ENCODE results near the gene CPLANE1.
"Not testable (repeated sequence)": the region's sequence is repeated elsewhere in the genome, so short reads cannot be mapped to it uniquely, and the experiment has no call there.

CPLANE1 gene

DNA sequence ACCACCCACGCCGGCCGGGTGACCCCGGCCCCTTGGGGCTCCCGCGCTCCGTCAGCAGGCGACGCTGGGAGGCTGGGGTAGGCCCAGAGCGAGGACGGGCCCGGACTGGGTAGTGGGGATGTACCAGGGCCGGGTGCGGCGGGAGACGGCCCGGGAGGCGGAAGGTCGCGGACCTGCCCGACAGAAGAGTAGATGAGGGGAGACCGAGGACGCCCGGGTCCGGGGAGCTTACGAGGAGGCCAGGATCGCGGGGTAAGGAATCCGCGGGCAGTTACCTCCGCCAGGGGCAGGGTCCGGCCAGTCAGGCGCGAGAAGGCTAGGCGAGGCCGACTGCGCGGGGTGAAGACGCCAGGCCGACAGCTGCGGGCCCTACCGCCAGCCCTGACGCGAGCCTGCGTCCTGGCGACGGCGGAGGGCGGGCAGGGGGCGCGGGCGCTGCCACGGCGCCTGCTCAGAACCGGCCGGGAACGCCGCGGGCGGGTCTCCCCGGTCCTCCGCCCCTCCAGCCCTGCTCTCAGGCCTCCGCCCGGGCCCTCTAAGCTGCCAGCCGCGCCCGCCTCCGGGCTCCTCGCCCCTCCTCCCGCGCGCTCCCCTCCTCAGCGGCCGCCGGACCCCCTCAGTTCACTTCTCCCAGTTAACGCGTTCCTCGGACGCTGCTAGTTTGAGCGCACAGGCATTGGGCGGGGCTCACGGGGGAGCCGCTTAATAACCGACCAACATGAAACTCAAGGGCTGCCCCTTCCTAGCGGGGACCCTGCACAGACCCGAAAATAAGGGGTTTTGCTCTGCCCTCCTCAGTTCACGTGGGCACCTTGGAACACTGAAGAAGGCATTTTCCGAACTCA is at the start of gene CPLANE1:
CPLANE1 (minus strand) TSS at position 407 of the 845 bp plus-strand sequence. CDS start 1,678 bp downstream, outside the sequence.
- peaks cover 5% of the 10 kb centered on the region for H3K4me1 Mint-ChIP-seq
- DNase-seq (ENCODE audit: low spot score in 2 of 2), result peak; percentile 54 to 66
- peak within 1 kb of the TSS; percentile 96 for H3K4me3 Mint-ChIP-seq

DNA sequence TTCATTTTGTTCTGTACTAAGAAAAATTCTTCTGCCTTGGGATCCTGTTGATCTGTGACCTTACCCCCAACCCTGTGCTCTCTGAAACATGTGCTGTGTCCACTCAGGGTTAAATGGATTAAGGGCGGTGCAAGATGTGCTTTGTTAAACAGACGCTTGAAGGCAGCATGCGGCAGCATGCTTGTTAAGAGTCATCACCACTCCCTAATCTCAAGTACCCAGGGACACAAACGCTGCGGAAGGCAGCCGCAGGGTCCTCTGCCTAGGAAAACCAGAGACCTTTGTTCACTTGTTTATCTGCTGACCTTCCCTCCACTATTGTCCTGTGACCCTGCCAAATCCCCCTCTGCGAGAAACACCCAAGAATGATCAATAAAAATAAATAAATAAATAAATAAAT is 47.1 kb upstream of the CPLANE1 start:
- H3K9me3 Mint-ChIP-seq; H3K27me3 Mint-ChIP-seq; H3K4me1 Mint-ChIP-seq; DNase-seq (ENCODE audit: low spot score in 2 of 2); H3K4me3 Mint-ChIP-seq; H3K27ac Mint-ChIP-seq; ATAC-seq (ENCODE audit: low read depth): not testable (repeated sequence)
- peaks cover 26% of the 10 kb centered on the region for H3K36me3 Mint-ChIP-seq

More for the DNA sequence above, at the start of gene CPLANE1:
- H3K27ac Mint-ChIP-seq, result peak within 1 kb of the TSS; percentile 95
- H3K36me3 Mint-ChIP-seq, result no peaks in the 10 kb centered on the region
- H3K27me3 Mint-ChIP-seq, result no peaks in the 10 kb centered on the region
- peaks cover 2% of the 10 kb centered on the region for H3K9me3 Mint-ChIP-seq
- peak; percentile 81 for ATAC-seq (ENCODE audit: low read depth)

GRCh38 chr5:37283214-37283820 is 34.1 kb upstream of the CPLANE1 start:
- Mint-ChIP-seq H3K4me1 (no peaks in the 10 kb centered on the region), H3K4me3 (no peak overlapping the region), H3K9me3 (peaks cover 8% of the 10 kb centered on the region), H3K36me3 (peaks cover 13% of the 10 kb centered on the region), H3K27ac (no peak overlapping the region), H3K27me3 (no peaks in the 10 kb centered on the region)
- no peak for ATAC-seq (ENCODE audit: low read depth)
- no peak for DNase-seq (ENCODE audit: low spot score in 2 of 2)

DNA sequence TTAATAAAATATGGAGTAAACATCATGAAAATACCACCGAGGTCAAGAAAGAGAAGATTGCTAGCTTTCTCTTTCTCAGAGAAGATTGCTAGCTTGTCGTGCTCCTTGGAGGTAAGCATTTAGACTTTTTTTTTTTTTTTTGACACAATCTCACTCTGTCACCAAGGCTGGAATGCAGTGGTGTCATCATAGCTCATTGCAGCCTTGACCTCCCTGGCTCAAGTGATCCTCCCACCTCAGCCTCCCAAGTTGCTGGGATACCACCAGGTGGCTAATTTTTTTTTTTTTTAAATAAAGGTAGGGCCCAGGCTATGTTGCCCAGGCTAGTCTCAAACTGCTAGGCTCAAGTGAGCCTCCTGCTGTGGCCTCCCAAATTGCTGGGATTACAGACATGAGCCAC is 26.3 kb upstream of the CPLANE1 start:
- peaks cover 9% of the 10 kb centered on the region for H3K36me3 Mint-ChIP-seq
- H3K27me3 Mint-ChIP-seq, result no peaks in the 10 kb centered on the region
- no peaks in the 10 kb centered on the region for H3K4me1 Mint-ChIP-seq
- peaks cover 9% of the 10 kb centered on the region for H3K9me3 Mint-ChIP-seq
- ATAC-seq (ENCODE audit: low read depth) (no peak), DNase-seq (ENCODE audit: low spot score in 2 of 2) (no peak)
- H3K4me3 Mint-ChIP-seq, result no peak overlapping the region
- H3K27ac Mint-ChIP-seq, result no peak overlapping the region

DNA sequence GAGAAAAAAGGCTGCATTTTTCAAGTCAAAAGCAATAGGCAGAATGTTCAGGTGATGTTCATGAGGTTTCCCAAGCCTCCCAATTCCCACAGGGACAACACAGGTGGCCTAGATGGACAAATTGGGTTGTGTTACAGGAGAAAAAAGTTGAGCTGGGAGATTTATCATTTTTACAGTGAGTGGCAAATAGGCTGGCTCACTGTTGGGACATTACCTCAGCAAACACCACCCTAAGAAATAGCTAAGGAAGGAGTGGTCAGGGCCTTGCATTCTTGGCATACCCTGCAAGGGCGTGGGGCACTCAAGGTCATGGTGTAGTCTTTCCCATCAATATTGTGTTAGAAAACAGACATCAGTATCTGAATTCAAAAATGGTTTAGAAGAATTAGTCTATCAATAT is 23.3 kb upstream of the CPLANE1 start:
- Mint-ChIP-seq H3K27ac (no peak overlapping the region), H3K9me3 (peaks cover 10% of the 10 kb centered on the region), H3K4me3 (no peak overlapping the region), H3K27me3 (no peaks in the 10 kb centered on the region), H3K36me3 (peaks cover 9% of the 10 kb centered on the region), H3K4me1 (no peaks in the 10 kb centered on the region)
- DNase-seq (ENCODE audit: low spot score in 2 of 2) (no peak), ATAC-seq (ENCODE audit: low read depth) (no peak)

DNA sequence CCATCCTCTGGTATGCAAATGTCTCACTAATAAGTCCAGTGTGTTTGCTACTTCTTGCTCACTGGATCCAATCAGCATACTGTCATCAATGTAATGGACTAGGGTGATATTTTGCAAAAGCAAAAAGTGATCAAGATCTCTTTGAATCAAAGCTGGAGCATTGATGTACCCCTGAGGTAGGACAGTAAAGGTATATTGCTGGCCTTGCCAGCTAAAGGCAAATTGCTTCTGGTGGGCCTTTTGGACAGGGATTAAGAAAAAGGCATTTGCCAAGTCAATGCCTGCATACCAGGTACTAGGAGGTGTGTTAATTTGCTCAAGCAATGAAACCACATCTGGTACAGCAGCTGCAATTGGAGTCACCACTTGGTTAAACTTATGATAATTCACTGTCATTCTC is 18.9 kb upstream of the CPLANE1 start:
- not testable (repeated sequence) for H3K27ac Mint-ChIP-seq; ATAC-seq (ENCODE audit: low read depth); H3K4me3 Mint-ChIP-seq; DNase-seq (ENCODE audit: low spot score in 2 of 2); H3K27me3 Mint-ChIP-seq; H3K4me1 Mint-ChIP-seq
- peaks cover 10% of the 10 kb centered on the region for H3K9me3 Mint-ChIP-seq
- peaks cover 11% of the 10 kb centered on the region for H3K36me3 Mint-ChIP-seq

DNA sequence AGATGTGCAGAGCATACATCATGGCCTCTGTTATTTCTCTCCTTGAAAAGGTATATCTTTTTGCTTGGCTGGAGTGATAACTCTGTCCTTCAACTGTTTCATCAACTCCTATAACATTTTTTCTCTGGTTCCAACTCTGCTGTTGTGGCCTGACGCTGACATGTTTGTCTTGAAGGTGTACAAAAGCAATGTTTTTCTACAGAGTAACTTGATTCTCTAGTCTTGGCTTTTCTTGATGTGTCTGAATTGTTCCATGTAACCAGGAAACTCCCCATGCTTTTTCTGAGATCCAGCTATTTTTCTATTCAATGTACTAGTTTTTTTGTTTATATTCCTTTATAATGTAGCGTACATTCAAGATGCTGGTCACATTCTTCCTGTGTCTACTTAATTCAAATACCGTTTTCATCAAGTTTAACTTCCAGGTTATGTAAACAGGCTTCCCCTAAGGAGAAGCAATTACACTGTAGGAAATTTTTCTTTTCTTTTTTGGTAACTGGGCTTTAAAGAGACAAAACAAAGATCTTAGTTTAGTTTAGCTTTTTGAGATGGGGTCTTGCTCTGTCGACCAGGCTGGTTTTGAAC is 6.7 kb upstream of the CPLANE1 start:
- Mint-ChIP-seq H3K36me3 (peaks cover 3% of the 10 kb centered on the region), H3K4me3 (no peak overlapping the region), H3K9me3 (peaks cover 2% of the 10 kb centered on the region), H3K27ac (no peak overlapping the region), H3K4me1 (no peaks in the 10 kb centered on the region), H3K27me3 (no peaks in the 10 kb centered on the region)
- DNase-seq (ENCODE audit: low spot score in 2 of 2), result no peak
- no peak for ATAC-seq (ENCODE audit: low read depth)

- Mint-ChIP-seq H3K9me3 (peaks cover 2% of the 10 kb centered on the region), H3K36me3 (peaks cover 3% of the 10 kb centered on the region), H3K27ac (no peak overlapping the region), H3K27me3 (no peaks in the 10 kb centered on the region), H3K4me1 (peaks cover 2% of the 10 kb centered on the region), H3K4me3 (no peak overlapping the region)
- DNase-seq (ENCODE audit: low spot score in 2 of 2) (no peak), ATAC-seq (ENCODE audit: low read depth) (no peak)
Measured at GRCh38 chr5:37254581-37254980, 5.4 kb upstream of the CPLANE1 start.

GRCh38 chr5:37251665-37252064 is 2.5 kb upstream of the CPLANE1 start:
- peaks cover 2% of the 10 kb centered on the region for H3K9me3 Mint-ChIP-seq
- H3K36me3 Mint-ChIP-seq, result peaks cover 3% of the 10 kb centered on the region
- no peak for ATAC-seq (ENCODE audit: low read depth)
- DNase-seq (ENCODE audit: low spot score in 2 of 2), result no peak
- H3K27ac Mint-ChIP-seq, result no peak overlapping the region
- no peaks in the 10 kb centered on the region for H3K27me3 Mint-ChIP-seq
- H3K4me1 Mint-ChIP-seq, result peaks cover 5% of the 10 kb centered on the region
- H3K4me3 Mint-ChIP-seq, result no peak overlapping the region

GRCh38 chr5:37249815-37250164 is 614 bp upstream of the CPLANE1 start:
- DNase-seq (ENCODE audit: low spot score in 2 of 2) (no peak), ATAC-seq (ENCODE audit: low read depth) (no peak)
- Mint-ChIP-seq H3K27me3 (no peaks in the 10 kb centered on the region), H3K4me3 (peak overlapping the region; percentile 96), H3K9me3 (peaks cover 2% of the 10 kb centered on the region), H3K4me1 (peaks cover 5% of the 10 kb centered on the region), H3K36me3 (peaks cover 3% of the 10 kb centered on the region), H3K27ac (peak overlapping the region; percentile 95)

DNA sequence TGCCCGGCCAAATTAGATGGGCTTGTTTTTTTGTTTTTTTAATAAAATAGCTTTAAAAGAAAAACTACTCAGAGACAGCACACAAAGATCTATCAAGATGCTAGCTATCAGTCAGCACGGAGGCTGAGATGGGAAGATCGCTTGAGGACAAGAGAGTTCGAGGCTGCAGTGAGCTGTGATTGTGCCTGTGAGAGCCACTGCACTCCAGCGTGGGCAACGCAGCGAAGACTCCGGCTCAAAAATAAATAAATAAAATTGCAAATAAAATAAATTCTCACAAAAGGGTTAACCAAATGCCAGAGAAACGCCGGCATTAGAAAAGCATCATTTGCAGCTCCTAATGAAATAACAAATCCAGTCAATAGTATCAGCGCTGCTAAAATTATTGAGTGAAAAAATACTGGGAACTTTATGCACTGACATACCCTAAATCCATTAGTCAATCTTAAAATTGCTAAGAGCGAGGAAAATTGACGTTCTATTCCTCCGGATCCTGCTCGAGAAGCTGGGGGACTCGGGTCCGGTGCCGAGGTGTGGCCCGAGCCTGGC is 681 bp downstream of the CPLANE1 start:
- no peak for DNase-seq (ENCODE audit: low spot score in 2 of 2)
- ATAC-seq (ENCODE audit: low read depth), result no peak
- H3K4me3 Mint-ChIP-seq, result peak overlapping the region; percentile 89
- no peaks in the 10 kb centered on the region for H3K27me3 Mint-ChIP-seq
- no peaks in the 10 kb centered on the region for H3K36me3 Mint-ChIP-seq
- H3K9me3 Mint-ChIP-seq, result peaks cover 1% of the 10 kb centered on the region
- H3K4me1 Mint-ChIP-seq, result peaks cover 5% of the 10 kb centered on the region
- H3K27ac Mint-ChIP-seq, result peak overlapping the region; percentile 95

DNA sequence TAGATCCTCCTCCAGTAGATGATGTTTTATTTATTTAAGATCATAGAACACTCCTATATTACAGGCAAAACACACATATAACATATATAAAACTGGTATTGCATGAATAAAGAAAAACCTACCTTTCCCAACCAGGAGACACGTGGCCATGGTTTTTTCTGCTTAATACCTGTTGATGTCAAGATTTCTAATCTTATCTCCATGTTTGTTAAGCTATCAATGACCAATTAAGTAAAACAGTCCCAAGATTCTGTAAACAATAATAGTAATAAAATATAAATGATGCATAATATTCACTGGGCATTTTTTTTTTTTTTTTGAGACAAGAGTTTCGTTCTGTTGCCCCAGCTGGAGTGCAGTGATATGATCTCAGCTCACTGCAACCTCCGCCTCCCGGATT is 1.7 kb downstream of the CPLANE1 start:
- Mint-ChIP-seq H3K27ac (no peak overlapping the region), H3K36me3 (no peaks in the 10 kb centered on the region), H3K4me1 (peaks cover 5% of the 10 kb centered on the region), H3K27me3 (no peaks in the 10 kb centered on the region), H3K9me3 (no peaks in the 10 kb centered on the region), H3K4me3 (peak overlapping the region; percentile 70)
- ATAC-seq (ENCODE audit: low read depth) (no peak), DNase-seq (ENCODE audit: low spot score in 2 of 2) (no peak)

- no peak for DNase-seq (ENCODE audit: low spot score in 2 of 2)
- Mint-ChIP-seq H3K9me3 (no peaks in the 10 kb centered on the region), H3K4me3 (no peak overlapping the region), H3K27me3 (no peaks in the 10 kb centered on the region), H3K36me3 (no peaks in the 10 kb centered on the region), H3K27ac (no peak overlapping the region), H3K4me1 (peaks cover 5% of the 10 kb centered on the region)
- no peak for ATAC-seq (ENCODE audit: low read depth)
Measured at GRCh38 chr5:37247036-37247435, 2.1 kb downstream of the CPLANE1 start.

DNA sequence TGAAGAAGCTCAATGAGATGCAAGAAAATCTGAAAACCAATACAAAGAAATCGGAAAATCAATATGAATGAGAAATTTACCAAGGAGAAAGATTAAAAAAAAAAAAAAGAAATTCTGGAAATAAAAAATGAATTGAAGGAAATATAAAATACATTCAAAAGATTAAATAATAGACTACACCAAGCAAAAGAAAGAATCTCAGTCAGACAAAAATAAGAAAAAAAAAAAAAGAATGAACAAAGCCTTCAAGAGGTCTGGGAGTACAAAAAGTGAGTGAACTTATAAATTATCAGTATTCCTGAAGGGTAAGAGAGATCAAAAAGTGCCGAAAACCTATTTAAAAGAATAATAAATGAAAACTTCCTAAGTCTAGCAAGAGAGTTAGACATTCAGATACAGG is 14.9 kb downstream of the CPLANE1 start:
- Mint-ChIP-seq H3K27me3 (no peaks in the 10 kb centered on the region), H3K27ac (no peak overlapping the region), H3K4me1 (no peaks in the 10 kb centered on the region), H3K36me3 (peaks cover 37% of the 10 kb centered on the region), H3K9me3 (peaks cover 10% of the 10 kb centered on the region), H3K4me3 (no peak overlapping the region)
- no peak for DNase-seq (ENCODE audit: low spot score in 2 of 2)
- ATAC-seq (ENCODE audit: low read depth), result no peak

All from memory B cell (primary cell).